ENCODE results near the gene PLCZ1.

The PLCZ1 gene

GRCh38 chr12:18750085-18750484, 12.3 kb upstream of the PLCZ1 start:
- Histone ChIP-seq H3K36me3 (ENCODE audit: control insufficient read depth, low read length) (no peaks in the 10 kb centered on the region), H3K4me1 (ENCODE audit: control insufficient read depth, low read length) (no peaks in the 10 kb centered on the region), H3K79me2 (ENCODE audit: control insufficient read depth, low read length) (no peaks in the 10 kb centered on the region)

GRCh38 chr12:18749386-18749957, 11.7 kb upstream of the PLCZ1 start:
- Histone ChIP-seq H3K27me3 (ENCODE audit: control insufficient read depth, low read length) (no peaks in the 10 kb centered on the region), H3K4me3 (ENCODE audit: low read length) (no peak overlapping the region), H3K27ac (ENCODE audit: low read depth, low read length) (no peak overlapping the region), H3K79me2 (ENCODE audit: control insufficient read depth, low read length) (no peaks in the 10 kb centered on the region), H3K4me2 (ENCODE audit: low read length) (no peak overlapping the region), H3K36me3 (ENCODE audit: control insufficient read depth, low read length) (no peaks in the 10 kb centered on the region), H3K4me1 (ENCODE audit: control insufficient read depth, low read length) (no peaks in the 10 kb centered on the region), H3K9me2 (replicated peaks; ENCODE audit: control insufficient read depth, low read length) (no peaks in the 10 kb centered on the region), H3F3A (ENCODE audit: control insufficient read depth, insufficient read depth) (no peaks in the 10 kb centered on the region), H4K20me1 (ENCODE audit: control insufficient read depth, insufficient read depth, low read depth, low read length) (no peaks in the 10 kb centered on the region), H3K9me3 (ENCODE audit: control insufficient read depth, insufficient read depth, low read length) (no peaks in the 10 kb centered on the region)
- TF ChIP-seq EZH2phosphoT487 (IDR thresholded peaks at IDR 0.05; ENCODE audit: borderline replicate concordance, low read length) (no peak), CTCF (IDR thresholded peaks at IDR 0.05; ENCODE audit: low read depth, low read length, poor library complexity, severe bottlenecking) (no peak)

More at GRCh38 chr12:18750085-18750484, 12.3 kb upstream of the PLCZ1 start:
- Histone ChIP-seq H3K9me2 (replicated peaks; ENCODE audit: control insufficient read depth, low read length) (no peaks in the 10 kb centered on the region), H3K9me3 (ENCODE audit: control insufficient read depth, insufficient read depth, low read length) (no peaks in the 10 kb centered on the region), H3K27ac (ENCODE audit: low read depth, low read length) (no peak overlapping the region), H3F3A (ENCODE audit: control insufficient read depth, insufficient read depth) (no peaks in the 10 kb centered on the region), H4K20me1 (ENCODE audit: control insufficient read depth, insufficient read depth, low read depth, low read length) (no peaks in the 10 kb centered on the region), H3K4me2 (ENCODE audit: low read length) (no peak overlapping the region), H3K27me3 (ENCODE audit: control insufficient read depth, low read length) (no peaks in the 10 kb centered on the region), H3K4me3 (ENCODE audit: low read length) (no peak overlapping the region)
- TF ChIP-seq CTCF (IDR thresholded peaks at IDR 0.05; ENCODE audit: low read depth, low read length, poor library complexity, severe bottlenecking) (no peak), EZH2phosphoT487 (IDR thresholded peaks at IDR 0.05; ENCODE audit: borderline replicate concordance, low read length) (no peak)

GRCh38 chr12:18747895-18748294, 10.1 kb upstream of the PLCZ1 start:
- Histone ChIP-seq H3K36me3 (ENCODE audit: control insufficient read depth, low read length) (no peaks in the 10 kb centered on the region), H3K4me1 (ENCODE audit: control insufficient read depth, low read length) (no peaks in the 10 kb centered on the region), H3K27me3 (ENCODE audit: control insufficient read depth, low read length) (no peaks in the 10 kb centered on the region), H3F3A (ENCODE audit: control insufficient read depth, insufficient read depth) (no peaks in the 10 kb centered on the region), H3K79me2 (ENCODE audit: control insufficient read depth, low read length) (no peaks in the 10 kb centered on the region), H3K4me3 (ENCODE audit: low read length) (no peak overlapping the region), H3K27ac (ENCODE audit: low read depth, low read length) (no peak overlapping the region), H3K4me2 (ENCODE audit: low read length) (no peak overlapping the region), H3K9me2 (replicated peaks; ENCODE audit: control insufficient read depth, low read length) (no peaks in the 10 kb centered on the region), H3K9me3 (ENCODE audit: control insufficient read depth, insufficient read depth, low read length) (no peaks in the 10 kb centered on the region), H4K20me1 (ENCODE audit: control insufficient read depth, insufficient read depth, low read depth, low read length) (no peaks in the 10 kb centered on the region)
- TF ChIP-seq EZH2phosphoT487 (IDR thresholded peaks at IDR 0.05; ENCODE audit: borderline replicate concordance, low read length) (no peak), CTCF (IDR thresholded peaks at IDR 0.05; ENCODE audit: low read depth, low read length, poor library complexity, severe bottlenecking) (no peak)
